Measurements from ENCODE around the gene TRAK2. TPM values are rescaled to one million over a fixed set of nuclear protein-coding genes. Genes with fewer than 3 reads are reported as not detected.

The TRAK2 gene
- polyA plus RNA-seq, 5 donors, result 36.4 to 57.7 (median 51.8) TPM

Other genes with a start within 250 kb of the TRAK2 start
- 10 to 100 TPM; 16.4 to 23.3 (median 21.7) TPM for gene CASP8, start 190.9 kb downstream of the TRAK2 start, polyA plus RNA-seq (ENCODE audit: insufficient read depth in 1 of 5, insufficient read length in 5 of 5, low replicate concordance in 1 of 5)
- gene FLACC1, start 94.1 kb downstream of the TRAK2 start, polyA plus RNA-seq (ENCODE audit: insufficient read depth in 1 of 5, insufficient read length in 5 of 5, low replicate concordance in 1 of 5), result 1 to 10 TPM; 2.3 to 6.2 (median 4.1) TPM
- gene STRADB, start 282 bp upstream of the TRAK2 start, polyA plus RNA-seq (ENCODE audit: insufficient read depth in 1 of 5, insufficient read length in 5 of 5, low replicate concordance in 1 of 5), result 10 to 100 TPM; 40.6 to 62.4 (median 45.3) TPM
- 10 to 100 TPM; 48.8 to 65.7 (median 59.9) TPM for gene TMEM237, start 192.0 kb upstream of the TRAK2 start, polyA plus RNA-seq (ENCODE audit: insufficient read depth in 1 of 5, insufficient read length in 5 of 5, low replicate concordance in 1 of 5)
- gene MPP4, start 247.2 kb upstream of the TRAK2 start, polyA plus RNA-seq (ENCODE audit: insufficient read depth in 1 of 5, insufficient read length in 5 of 5, low replicate concordance in 1 of 5), result under 1 TPM; 0.10 to 0.23 (median 0.15) TPM